ENCODE data around the gene JARID2. TPM values are rescaled to one million over a fixed set of nuclear protein-coding genes. Genes with fewer than 3 reads are reported as not detected.
A peak's percentile ranks its signal among the peaks of the same experiment; 100 is the strongest.

The JARID2 gene
- total RNA-seq, 1 donor from 2014 or later, result 66.1 TPM

DNA sequence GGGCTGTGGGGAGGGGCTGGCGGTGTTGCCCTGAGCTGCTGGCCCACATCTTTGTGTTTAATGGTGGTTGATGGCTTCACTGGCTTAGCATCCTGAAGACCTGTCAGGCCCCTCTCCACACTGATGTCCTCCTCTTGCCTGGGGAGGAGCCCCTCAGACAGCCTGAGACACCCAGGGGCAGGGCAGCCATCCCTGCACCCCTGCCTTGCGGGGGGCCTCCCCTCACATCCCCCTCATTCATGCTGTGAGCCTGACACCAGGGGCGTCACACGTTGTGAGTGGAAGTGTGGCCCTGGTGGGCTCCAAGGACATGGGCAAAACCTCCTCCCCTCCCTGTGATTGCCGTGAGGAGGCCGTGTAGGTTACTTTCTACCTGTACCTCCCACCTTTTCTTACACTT is 264.3 kb downstream of the JARID2 start:
- H3K27ac Mint-ChIP-seq (ENCODE audit: unreplicated experiment), result no peak overlapping the region
- H3K36me3 Mint-ChIP-seq (ENCODE audit: low read depth, unreplicated experiment), result peaks cover 70% of the 10 kb centered on the region

DNA sequence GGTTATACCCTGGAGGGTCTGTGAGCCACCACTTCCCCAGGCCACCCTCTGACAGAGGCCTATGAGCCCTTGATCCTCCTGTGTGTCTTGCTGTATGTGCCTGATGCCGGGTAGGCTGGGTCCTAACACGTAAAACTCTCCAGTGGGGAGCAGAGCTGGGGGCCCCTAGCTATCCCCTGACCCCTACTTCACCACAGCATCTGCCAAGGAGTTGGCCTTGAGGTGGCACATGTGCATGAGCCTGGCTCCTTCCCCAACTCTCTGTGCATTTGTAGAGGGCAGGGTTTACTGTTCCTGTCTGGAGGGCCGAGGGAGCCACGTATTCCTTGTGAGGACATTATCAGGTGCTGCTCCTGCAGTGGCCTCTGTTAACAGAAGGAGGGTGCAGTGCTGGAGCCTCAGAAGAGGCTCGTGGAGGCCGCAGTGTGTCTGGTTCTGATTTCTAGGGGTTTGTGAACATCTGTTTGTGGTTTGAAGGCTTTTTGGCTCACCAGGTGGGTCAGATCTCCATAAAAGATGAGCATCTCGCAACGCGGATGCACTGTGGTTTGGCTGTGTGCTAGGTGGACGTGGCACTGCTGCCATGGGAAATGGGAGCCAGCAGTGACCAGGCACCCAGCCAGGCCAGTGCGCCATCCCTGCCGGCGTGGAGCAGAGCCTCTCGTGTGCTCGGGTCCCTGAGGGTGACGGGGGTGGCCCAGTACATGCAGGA is 264.8 kb downstream of the JARID2 start:
- Mint-ChIP-seq H3K4me1 (ENCODE audit: unreplicated experiment) (peaks cover 15% of the 10 kb centered on the region), H3K27ac (ENCODE audit: unreplicated experiment) (peak overlapping the region; percentile 74), H3K27me3 (ENCODE audit: unreplicated experiment) (peaks cover 17% of the 10 kb centered on the region), H3K36me3 (ENCODE audit: low read depth, unreplicated experiment) (peaks cover 65% of the 10 kb centered on the region), H3K9me3 (ENCODE audit: unreplicated experiment) (no peaks in the 10 kb centered on the region), H3K4me3 (ENCODE audit: unreplicated experiment) (peak overlapping the region; percentile 37)
- no peak for DNase-seq (ENCODE audit: low spot score)
- TF ChIP-seq, protein P1, sequence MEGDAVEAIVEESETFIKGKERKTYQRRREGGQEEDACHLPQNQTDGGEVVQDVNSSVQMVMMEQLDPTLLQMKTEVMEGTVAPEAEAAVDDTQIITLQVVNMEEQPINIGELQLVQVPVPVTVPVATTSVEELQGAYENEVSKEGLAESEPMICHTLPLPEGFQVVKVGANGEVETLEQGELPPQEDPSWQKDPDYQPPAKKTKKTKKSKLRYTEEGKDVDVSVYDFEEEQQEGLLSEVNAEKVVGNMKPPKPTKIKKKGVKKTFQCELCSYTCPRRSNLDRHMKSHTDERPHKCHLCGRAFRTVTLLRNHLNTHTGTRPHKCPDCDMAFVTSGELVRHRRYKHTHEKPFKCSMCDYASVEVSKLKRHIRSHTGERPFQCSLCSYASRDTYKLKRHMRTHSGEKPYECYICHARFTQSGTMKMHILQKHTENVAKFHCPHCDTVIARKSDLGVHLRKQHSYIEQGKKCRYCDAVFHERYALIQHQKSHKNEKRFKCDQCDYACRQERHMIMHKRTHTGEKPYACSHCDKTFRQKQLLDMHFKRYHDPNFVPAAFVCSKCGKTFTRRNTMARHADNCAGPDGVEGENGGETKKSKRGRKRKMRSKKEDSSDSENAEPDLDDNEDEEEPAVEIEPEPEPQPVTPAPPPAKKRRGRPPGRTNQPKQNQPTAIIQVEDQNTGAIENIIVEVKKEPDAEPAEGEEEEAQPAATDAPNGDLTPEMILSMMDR (IDR thresholded peaks at IDR 0.05; ENCODE audit: unreplicated experiment), result no peak

More for the DNA sequence above, 264.3 kb downstream of the JARID2 start:
- peak overlapping the region; percentile 37 for H3K4me3 Mint-ChIP-seq (ENCODE audit: unreplicated experiment)
- H3K27me3 Mint-ChIP-seq (ENCODE audit: unreplicated experiment), result peaks cover 17% of the 10 kb centered on the region
- TF ChIP-seq, protein P1 (IDR thresholded peaks at IDR 0.05; ENCODE audit: unreplicated experiment), result no peak
- no peak for DNase-seq (ENCODE audit: low spot score)
- H3K4me1 Mint-ChIP-seq (ENCODE audit: unreplicated experiment), result peaks cover 15% of the 10 kb centered on the region
- H3K9me3 Mint-ChIP-seq (ENCODE audit: unreplicated experiment), result no peaks in the 10 kb centered on the region

DNA sequence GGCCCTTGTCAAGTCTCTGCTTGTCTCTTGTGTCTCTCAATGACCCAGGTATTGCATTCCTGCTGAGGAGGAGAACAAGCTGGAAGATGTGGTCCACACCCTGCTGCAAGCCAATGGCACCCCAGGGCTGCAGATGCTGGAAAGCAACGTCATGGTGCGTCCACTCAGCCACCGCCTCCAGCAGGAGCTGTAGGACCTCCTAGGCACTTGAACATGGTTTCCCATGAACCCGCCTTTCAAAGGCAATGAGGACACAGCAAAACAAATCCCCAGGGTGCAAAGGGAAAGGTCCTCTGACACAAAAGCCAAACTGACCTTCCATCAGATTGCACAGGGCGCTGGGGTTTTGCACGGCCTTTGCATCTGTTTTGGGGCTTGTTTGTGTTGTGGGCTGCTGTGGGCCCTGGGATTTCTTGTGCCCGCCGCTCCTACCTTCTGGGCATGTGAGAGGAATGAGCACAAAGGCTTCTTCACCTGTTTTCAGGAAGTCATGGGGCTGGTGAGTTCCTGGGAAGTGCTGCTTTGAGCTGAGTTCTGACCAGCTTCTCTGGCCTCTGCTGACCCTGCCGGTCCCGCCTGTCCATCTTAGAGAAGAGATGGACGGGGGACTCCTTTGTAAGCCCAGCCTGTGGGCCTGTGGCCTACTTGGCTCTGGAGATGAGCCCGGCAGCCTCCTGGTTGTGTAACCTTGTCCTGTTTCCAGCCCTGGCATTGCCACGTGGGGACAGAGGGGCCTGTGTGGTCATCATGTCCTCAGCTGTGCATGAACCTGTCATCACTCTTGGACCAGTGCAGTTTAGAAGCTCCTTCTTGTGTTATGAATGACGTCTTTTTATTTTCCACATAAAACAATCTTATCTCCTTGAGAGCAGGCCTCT is 265.6 kb downstream of the JARID2 start:
- Mint-ChIP-seq H3K36me3 (ENCODE audit: low read depth, unreplicated experiment) (peaks cover 67% of the 10 kb centered on the region), H3K4me3 (ENCODE audit: unreplicated experiment) (peak overlapping the region; percentile 72), H3K9me3 (ENCODE audit: unreplicated experiment) (no peaks in the 10 kb centered on the region), H3K27me3 (ENCODE audit: unreplicated experiment) (peaks cover 17% of the 10 kb centered on the region), H3K27ac (ENCODE audit: unreplicated experiment) (no peak overlapping the region), H3K4me1 (ENCODE audit: unreplicated experiment) (peaks cover 15% of the 10 kb centered on the region)
- TF ChIP-seq, protein P1 (IDR thresholded peaks at IDR 0.05; ENCODE audit: unreplicated experiment), result no peak
- DNase-seq (ENCODE audit: low spot score), result no peak

DNA sequence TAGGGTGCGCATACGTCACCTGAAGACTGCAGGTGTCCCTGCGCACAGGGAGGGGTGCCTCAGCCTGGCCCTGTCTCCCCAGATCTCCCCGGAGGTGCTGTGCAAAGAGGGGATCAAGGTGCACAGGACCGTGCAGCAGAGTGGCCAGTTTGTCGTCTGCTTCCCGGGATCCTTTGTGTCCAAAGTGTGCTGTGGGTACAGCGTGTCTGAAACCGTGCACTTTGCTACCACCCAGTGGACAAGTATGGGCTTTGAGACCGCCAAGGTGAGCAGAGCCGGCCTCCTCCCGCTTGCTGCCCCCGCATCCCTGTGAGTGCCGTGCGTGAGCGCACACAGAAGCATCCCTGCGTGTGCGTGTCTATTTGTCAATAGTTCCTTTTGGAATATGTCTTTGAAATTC is 266.3 kb downstream of the JARID2 start:
- no peaks in the 10 kb centered on the region for H3K9me3 Mint-ChIP-seq (ENCODE audit: unreplicated experiment)
- TF ChIP-seq, protein P1 (IDR thresholded peaks at IDR 0.05; ENCODE audit: unreplicated experiment), result no peak
- peak overlapping the region; percentile 54 for H3K27ac Mint-ChIP-seq (ENCODE audit: unreplicated experiment)
- peaks cover 17% of the 10 kb centered on the region for H3K27me3 Mint-ChIP-seq (ENCODE audit: unreplicated experiment)
- peaks cover 63% of the 10 kb centered on the region for H3K36me3 Mint-ChIP-seq (ENCODE audit: low read depth, unreplicated experiment)
- DNase-seq (ENCODE audit: low spot score), result peak; percentile 19
- H3K4me3 Mint-ChIP-seq (ENCODE audit: unreplicated experiment), result peak overlapping the region; percentile 72
- peaks cover 15% of the 10 kb centered on the region for H3K4me1 Mint-ChIP-seq (ENCODE audit: unreplicated experiment)
